Heart left ventricle (tissue), 16 donors: ENCODE data around the gene NXF3. TPM values are rescaled to one million over a fixed set of nuclear protein-coding genes. Genes with fewer than 3 reads are reported as not detected.

Source experiments
- ATAC-seq, 4 donors: fragments of 200-7000 bp; cut with Tn5 transposase; one replicate each; pipeline ENCODE4 v1.9.1; 2020 to 2022; ENCODE audit warnings: moderate library complexity in 4 of 4, mild to moderate bottlenecking in 3 of 4, moderate number of reproducible peaks in 1 of 4
- DNase-seq, 5 donors: peaks; one replicate each; pipeline ENCODE4 v3.0.0-alpha.2; 2020
- H3K27ac ChIP-seq, 12 donors: fragments of 200-600 bp; sonication (generic) in 4 of 12; one replicate each; pipeline versions ENCODE4 v1.5.0 to v1.8.0; 2016 to 2022; ENCODE audit warnings: mild to moderate bottlenecking in 2 of 12
- H3K27me3 ChIP-seq, 9 donors: fragments of 200-600 bp; sonication (generic) in 2 of 9; one replicate each; pipeline versions ENCODE4 v1.5.1 to v1.8.0; 2016 to 2022; ENCODE audit warnings: mild to moderate bottlenecking in 3 of 9
- H3K36me3 ChIP-seq, 9 donors: fragments of 200-600 bp; sonication (generic) in 2 of 9; one replicate each; pipeline versions ENCODE4 v1.5.0 to v1.8.0; 2018 to 2022; ENCODE audit warnings: mild to moderate bottlenecking in 2 of 9
- H3K4me1 ChIP-seq, 12 donors: fragments of 200-600 bp; sonication (generic) in 4 of 12; one replicate each; pipeline versions ENCODE4 v1.5.0 to v1.8.0; 2016 to 2022; ENCODE audit warnings: mild to moderate bottlenecking in 3 of 12
- H3K4me3 ChIP-seq, 12 donors: fragments of 200-600 bp; sonication (generic) in 4 of 12; one replicate each; pipeline versions ENCODE4 v1.5.0 to v1.8.0; 2017 to 2022; ENCODE audit warnings: mild to moderate bottlenecking in 9 of 12, moderate library complexity in 4 of 12
- H3K9me3 ChIP-seq, 12 donors: fragments of 200-600 bp; sonication (generic) in 4 of 12; one replicate each; pipeline versions ENCODE4 v1.5.0 to v1.8.0; 2016 to 2022; ENCODE audit warnings: mild to moderate bottlenecking in 1 of 12
- POLR2A ChIP-seq, 2 donors: fragments of 450-650 bp; IDR thresholded peaks; one replicate each; pipeline ENCODE4 v1.6.1; 2017; ENCODE audit warnings: antibody characterized with exemption in 2 of 2, mild to moderate bottlenecking in 2 of 2, moderate library complexity in 2 of 2
- WGBS, 4 donors: extraction: QIAGEN DNeasy Blood & Tissue Kit in 2 of 4; methylation state at CpG; one replicate each; pipeline versions ENCODE4 v1.1.5 to v1.1.7; 2013 to 2018; 5-methylcytosine and 5-hydroxymethylcytosine counted together
- intact Hi-C, 10 donors: fragments of 100-400 bp; cut with DNase I; formaldehyde crosslinking; loops; one replicate each; pipeline versions ENCODE4 v1.11.1 to v1.14.2; 2022
- polyA plus RNA-seq, 2 donors: library from polyadenylated mRNA; stranded (reverse); fragments of 200-250 nt; gene quantifications; one replicate each; pipeline ENCODE4 v1.2.3, GENCODE V29; 2013
- total RNA-seq, 9 donors: library from RNA; depleted of rRNA in 2 of 9; stranded (reverse); fragments of >200 nt in 2 of 9; fragmentation: NEBNext Ultra II Directional in 3 of 9; extraction: Animal tissue kit (Norgen Biotek cat#: 25700) in 3 of 9; gene quantifications; one replicate each; pipeline versions ENCODE4 v1.1.0 to v1.2.4, GENCODE V29; 2016 to 2023
- TF ChIP-seq, protein P1 (sequence below), 12 donors: fragments of 200-600 bp; sonication (generic) in 4 of 12; IDR thresholded peaks; one replicate each; pipeline versions ENCODE4 v1.5.0 to v1.8.0; 2018 to 2022; ENCODE audit warnings: antibody characterized with exemption in 12 of 12, mild to moderate bottlenecking in 5 of 12
- donor health status: ischemic (EF 13 %, LVEDD 7.1; RV severe dilation, severe dysfunction).
- donor health status: healthy with polysubstance abuse.
- donor health status: DM: no; HTN: yes; CAD: no.
- donor health status: DM: no; HTN: no; CAD: no.
- donor health status: ischemic (EF 25% LVEDD 6.9; RV normal size, moderate dysfunction).
- donor health status: ischemic (EF 25% LVEDD 5.7; RV mildly dilated, moderate dysfunction).
- donor health status: healthy.
- donor health status: DM: yes; HTN: yes; CAD: no.
- donor health status: ischemic (EF 35%, LVEDD 5.7; RV mildly dilated, moderate dysfunction).
- donor health status: nonischemic (EF 11% LVEDD 7.7; RV severe dilation, severe dysfunction).
- donor health status: DM: yes; HTN: yes; CAD: no.
- donor health status: PGD.
- donor health status: ischemic (EF 29% LVEDD 5.4; RV normal size, mild dysfunction).
- donor health status: nonischemic (EF 23%, LVEDD 6.1; RV moderate dilation, normal function).

The NXF3 gene
- total and polyA plus RNA-seq, 11 donors = 0.08 to 0.54 (median 0.30) TPM; not detected in 4

DNA sequence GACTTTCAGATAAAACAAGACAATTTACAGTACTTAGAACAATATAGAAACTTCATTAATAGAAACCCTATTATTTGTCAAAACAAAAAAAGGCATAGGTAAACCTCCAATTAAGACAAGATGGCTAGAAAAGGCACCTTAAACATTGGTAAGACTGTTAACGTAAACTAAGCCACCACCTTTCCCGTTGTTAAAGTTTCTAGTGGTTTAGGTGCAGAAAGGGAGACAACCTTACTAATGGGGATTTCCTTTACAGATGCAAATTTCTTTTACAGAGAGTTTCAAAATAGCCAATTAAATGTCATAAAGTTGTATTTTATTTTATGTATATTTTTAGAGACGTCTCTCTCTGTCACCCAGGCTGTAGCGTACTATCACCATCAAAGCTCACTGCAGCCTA, 7.5 kb upstream of the NXF3 start:
- H3K4me1 ChIP-seq = peaks cover 0 to 5% (median 0%) of the 10 kb centered on the region in 12 donors
- H3K36me3 ChIP-seq = no peaks in the 10 kb centered on the region
- 80 to 96% (median 90%) methylated on average over 4 of the region's 4 CpGs for WGBS, 4 donors
- TF ChIP-seq, protein P1, sequence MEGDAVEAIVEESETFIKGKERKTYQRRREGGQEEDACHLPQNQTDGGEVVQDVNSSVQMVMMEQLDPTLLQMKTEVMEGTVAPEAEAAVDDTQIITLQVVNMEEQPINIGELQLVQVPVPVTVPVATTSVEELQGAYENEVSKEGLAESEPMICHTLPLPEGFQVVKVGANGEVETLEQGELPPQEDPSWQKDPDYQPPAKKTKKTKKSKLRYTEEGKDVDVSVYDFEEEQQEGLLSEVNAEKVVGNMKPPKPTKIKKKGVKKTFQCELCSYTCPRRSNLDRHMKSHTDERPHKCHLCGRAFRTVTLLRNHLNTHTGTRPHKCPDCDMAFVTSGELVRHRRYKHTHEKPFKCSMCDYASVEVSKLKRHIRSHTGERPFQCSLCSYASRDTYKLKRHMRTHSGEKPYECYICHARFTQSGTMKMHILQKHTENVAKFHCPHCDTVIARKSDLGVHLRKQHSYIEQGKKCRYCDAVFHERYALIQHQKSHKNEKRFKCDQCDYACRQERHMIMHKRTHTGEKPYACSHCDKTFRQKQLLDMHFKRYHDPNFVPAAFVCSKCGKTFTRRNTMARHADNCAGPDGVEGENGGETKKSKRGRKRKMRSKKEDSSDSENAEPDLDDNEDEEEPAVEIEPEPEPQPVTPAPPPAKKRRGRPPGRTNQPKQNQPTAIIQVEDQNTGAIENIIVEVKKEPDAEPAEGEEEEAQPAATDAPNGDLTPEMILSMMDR (IDR thresholded peaks at IDR 0.05) = no peak
- TF ChIP-seq POLR2A (IDR thresholded peaks at IDR 0.05) = no peak
- DNase-seq (no peak), ATAC-seq (no peak)
- no peak overlapping the region for H3K27ac ChIP-seq
- peaks cover 0 to 4% (median 0%) of the 10 kb centered on the region in 9 donors for H3K27me3 ChIP-seq
- H3K4me3 ChIP-seq = no peak overlapping the region
- intact Hi-C loops = no loop called here
- no peaks in the 10 kb centered on the region for H3K9me3 ChIP-seq

DNA sequence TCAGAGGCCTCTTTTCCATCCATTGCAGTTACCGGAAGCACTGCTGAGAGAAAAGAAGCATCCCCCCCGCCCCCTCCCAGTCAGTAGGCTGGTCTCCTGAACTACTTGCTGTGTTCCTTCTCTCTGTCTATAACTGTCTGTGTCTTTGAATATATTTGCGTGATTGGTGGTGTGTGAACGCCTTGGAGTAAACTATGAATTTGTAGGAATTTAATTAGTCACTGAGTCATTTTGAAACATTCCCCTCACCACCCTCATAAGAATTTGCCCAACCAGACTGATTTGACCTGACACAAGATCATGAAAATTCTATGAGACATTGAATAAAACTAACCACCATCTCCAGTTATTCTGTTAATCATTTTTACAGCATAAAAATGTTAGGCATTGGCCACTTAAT, 6.7 kb upstream of the NXF3 start:
- WGBS, 4 donors = 84 to 88% (median 86%) methylated on average over 4 of the region's 4 CpGs
- H3K9me3 ChIP-seq = no peaks in the 10 kb centered on the region
- no peak for ATAC-seq
- H3K27me3 ChIP-seq = peaks cover 0 to 3% (median 0%) of the 10 kb centered on the region in 9 donors
- intact Hi-C loops = no loop called here
- H3K4me1 ChIP-seq = peaks cover 0 to 5% (median 0%) of the 10 kb centered on the region in 12 donors
- TF ChIP-seq POLR2A (IDR thresholded peaks at IDR 0.05) = no peak
- TF ChIP-seq, protein P1 (IDR thresholded peaks at IDR 0.05) = no peak
- no peak overlapping the region for H3K4me3 ChIP-seq
- H3K36me3 ChIP-seq = no peaks in the 10 kb centered on the region
- DNase-seq = no peak
- H3K27ac ChIP-seq = no peak overlapping the region

DNA sequence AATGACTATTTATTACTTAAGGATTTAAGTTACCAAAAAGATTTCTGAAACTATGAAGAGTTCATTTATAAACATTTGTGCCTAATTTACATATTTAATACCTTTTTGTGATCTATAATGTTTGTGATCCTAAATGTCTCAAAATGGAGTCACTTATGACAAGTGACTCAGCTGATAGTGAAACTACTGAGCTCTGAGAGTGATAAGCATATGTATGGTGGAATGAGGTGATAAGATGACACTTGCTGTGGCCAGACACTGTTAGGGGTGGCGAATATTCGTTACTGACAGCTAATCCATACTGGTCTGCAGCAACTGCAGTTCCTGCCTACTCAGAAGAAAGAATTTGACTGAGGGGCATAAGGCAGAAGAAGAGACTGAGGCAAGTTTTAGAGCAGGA, 5.5 kb upstream of the NXF3 start:
- Histone ChIP-seq H3K4me3 (no peak overlapping the region), H3K27ac (no peak overlapping the region), H3K36me3 (no peaks in the 10 kb centered on the region), H3K9me3 (no peaks in the 10 kb centered on the region), H3K27me3 (peaks cover 0 to 2% (median 0%) of the 10 kb centered on the region in 9 donors), H3K4me1 (peaks cover 0 to 5% (median 0%) of the 10 kb centered on the region in 12 donors)
- ATAC-seq (no peak), DNase-seq (no peak)
- WGBS, 4 donors = 54 to 57% (median 56%) methylated on average over 2 of the region's 2 CpGs
- TF ChIP-seq, protein P1 (IDR thresholded peaks at IDR 0.05) = no peak
- no peak for TF ChIP-seq POLR2A (IDR thresholded peaks at IDR 0.05)
- intact Hi-C loops = no loop called here

DNA sequence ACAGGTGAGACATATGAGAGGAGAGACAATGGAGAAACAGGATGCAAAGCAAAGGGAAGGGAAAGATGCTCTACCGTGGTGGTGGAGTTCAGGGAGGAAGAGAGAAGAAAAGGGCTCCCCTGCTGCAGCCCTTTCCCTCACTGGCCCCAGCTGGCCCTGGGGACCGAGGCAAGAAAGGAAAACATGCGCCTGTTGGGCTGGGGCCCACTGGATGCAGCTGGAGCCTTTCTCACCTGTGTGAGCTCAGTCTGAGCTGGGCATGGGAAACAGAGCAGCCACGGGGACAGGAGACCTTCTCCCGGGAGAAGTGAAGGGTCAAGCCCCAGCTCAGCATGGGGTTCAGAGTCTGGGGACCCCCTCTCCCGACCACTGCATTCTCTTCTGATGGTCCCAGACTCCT, 11.9 kb downstream of the NXF3 start:
- no peak for DNase-seq
- WGBS, 4 donors = 55 to 77% (median 71%) methylated on average over 6 of the region's 6 CpGs
- Histone ChIP-seq H3K4me3 (no peak overlapping the region), H3K4me1 (no peaks in the 10 kb centered on the region), H3K27ac (no peak overlapping the region), H3K9me3 (no peaks in the 10 kb centered on the region), H3K36me3 (no peaks in the 10 kb centered on the region), H3K27me3 (peaks cover 0 to 6% (median 0%) of the 10 kb centered on the region in 9 donors)
- intact Hi-C loops = no loop called here
- TF ChIP-seq, protein P1 (IDR thresholded peaks at IDR 0.05) = no peak
- TF ChIP-seq POLR2A (IDR thresholded peaks at IDR 0.05) = no peak
- no peak for ATAC-seq
